GM12872 (cell line): ENCODE results near the gene IFNA6.

Experiments
- CTCF ChIP-seq: IDR thresholded peaks from 3 replicates; pipeline ENCODE4 v1.5.1; 2011; ENCODE audit warnings: low read depth, mild to moderate bottlenecking, low read length, moderate library complexity; ENCODE audit not compliant: insufficient read depth

The IFNA6 gene

GRCh38 chr9:21381448-21382339 lies 31.0 kb upstream of the IFNA6 start:
- TF ChIP-seq CTCF, result no peak

- no peak for TF ChIP-seq CTCF
Measured at GRCh38 chr9:21367957-21368356, 17.3 kb upstream of the IFNA6 start, which contains the start of gene IFNA13. TSS of gene IFNA13 (minus strand) at chr9:21368057. CDS start at chr9:21368010, 47 bp downstream.

- TF ChIP-seq CTCF, result no peak
Measured at GRCh38 chr9:21362287-21362686, 11.6 kb upstream of the IFNA6 start.

GRCh38 chr9:21357479-21358460 lies 7.1 kb upstream of the IFNA6 start:
- no peak for TF ChIP-seq CTCF

GRCh38 chr9:21348430-21348970 lies 2.2 kb downstream of the IFNA6 start:
- no peak for TF ChIP-seq CTCF

- TF ChIP-seq CTCF, result no peak
Measured at GRCh38 chr9:21340735-21341134, 10.0 kb downstream of the IFNA6 start.

- TF ChIP-seq CTCF, result 0 out of 3 replicates have a peak, but pooled peaks have one; percentile 9
Measured at GRCh38 chr9:21336457-21336856, 14.2 kb downstream of the IFNA6 start.
